Renal pelvis (tissue), 12 donors: ENCODE measurements around the gene STEAP4. TPM values are rescaled to one million over a fixed set of nuclear protein-coding genes. Genes with fewer than 3 reads are reported as not detected.

Experiments
- DNase-seq: peaks from one replicate; pipeline ENCODE4 v3.0.0-alpha.2; 2013
- long read RNA-seq, 16 experiments: transcript quantifications; one replicate each; lab custom pipeline, GENCODE V29; 2026
- polyA plus RNA-seq, 3 donors: library from polyadenylated mRNA; unstranded; fragments of 120-200 nt; gene quantifications; one replicate each; pipeline ENCODE4 v1.2.1, GENCODE V29; 2013; ENCODE audit not compliant: insufficient read length in 3 of 3

Gene STEAP4
- under 1 TPM; 0.14 to 0.19 (median 0.14) TPM for polyA plus RNA-seq
- long read RNA-seq, donor 1, result 0 reads
- long read RNA-seq, donor 2, result 0 reads
- long read RNA-seq, donor 3, result 0 reads
- long read RNA-seq, donor 4, result 0 reads
- long read RNA-seq, donor 5, result 0 reads
- long read RNA-seq, donor 6, result 0 reads
- long read RNA-seq, donor 7, result 0 reads
- long read RNA-seq, donor 8, result 0 reads
- long read RNA-seq, donor 9, result 0 reads
- long read RNA-seq, donor 10, full-length matches to known transcripts, result 1 of 1 reads
- long read RNA-seq, donor 10, partial matches to known transcripts, result 0 of 1 reads
- long read RNA-seq, donor 10, other reads (novel, unspliced or antisense), result 0 of 1 reads
- long read RNA-seq, donor 11, result 0 reads
- long read RNA-seq, donor 12, result 0 reads
- long read RNA-seq, donor 13, result 0 reads
- long read RNA-seq, donor 14, result 0 reads
- long read RNA-seq, donor 15, result 0 reads
- long read RNA-seq, donor 16, result 0 reads

DNA sequence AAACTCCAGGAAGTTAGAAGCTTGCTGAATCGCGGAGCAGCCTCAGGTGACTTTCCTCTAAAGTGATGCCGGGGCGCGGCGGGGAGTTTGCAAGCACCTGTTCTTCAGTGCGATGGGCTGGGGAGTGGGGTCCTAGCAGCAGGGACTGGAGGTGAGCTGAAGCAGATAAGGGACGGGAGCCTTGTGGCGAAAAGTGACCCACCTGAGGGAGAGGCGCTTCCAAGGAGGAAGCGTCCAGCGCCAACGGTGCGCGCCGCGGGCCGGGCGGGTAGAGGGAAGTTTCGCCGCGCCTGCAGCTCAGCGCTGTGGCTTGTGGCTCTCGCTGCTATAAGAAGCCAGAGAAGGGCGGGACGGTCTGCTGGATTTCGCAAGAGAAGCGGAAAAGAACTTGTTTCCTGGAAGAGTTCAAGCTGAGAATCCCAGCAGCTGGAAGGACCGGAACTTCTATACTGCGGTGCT, at the start of gene STEAP4:
TSS of gene STEAP4 (minus strand) at position 305 of the 459 bp plus-strand sequence. CDS start 22,625 bp downstream, outside the sequence.
- peak; percentile 46 for DNase-seq

DNA sequence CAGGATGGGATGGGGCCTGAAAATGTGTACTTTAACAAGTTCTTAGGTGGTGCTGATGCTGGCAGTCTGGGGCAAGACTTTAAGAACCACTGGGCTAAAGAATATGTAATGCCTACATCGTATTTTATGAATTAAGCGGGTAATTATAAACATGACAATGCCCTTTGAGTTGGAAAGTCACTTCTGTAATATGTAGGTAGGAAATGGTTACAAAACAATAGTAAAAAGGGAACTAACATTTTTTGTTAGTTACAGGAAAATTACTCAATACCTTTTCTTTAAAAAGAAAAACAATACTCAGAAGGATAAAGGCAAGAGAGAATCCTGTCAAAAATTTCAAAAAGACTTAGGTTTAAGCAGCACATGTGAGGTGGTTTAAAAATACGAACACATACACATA, 48.3 kb upstream of the STEAP4 start:
- no peak for DNase-seq

GRCh38 chr7:88350118-88350517, 43.4 kb upstream of the STEAP4 start:
- no peak for DNase-seq

- DNase-seq, result no peak
These were observed 40.8 kb upstream of the STEAP4 start for GRCh38 chr7:88347517-88347916.

DNA sequence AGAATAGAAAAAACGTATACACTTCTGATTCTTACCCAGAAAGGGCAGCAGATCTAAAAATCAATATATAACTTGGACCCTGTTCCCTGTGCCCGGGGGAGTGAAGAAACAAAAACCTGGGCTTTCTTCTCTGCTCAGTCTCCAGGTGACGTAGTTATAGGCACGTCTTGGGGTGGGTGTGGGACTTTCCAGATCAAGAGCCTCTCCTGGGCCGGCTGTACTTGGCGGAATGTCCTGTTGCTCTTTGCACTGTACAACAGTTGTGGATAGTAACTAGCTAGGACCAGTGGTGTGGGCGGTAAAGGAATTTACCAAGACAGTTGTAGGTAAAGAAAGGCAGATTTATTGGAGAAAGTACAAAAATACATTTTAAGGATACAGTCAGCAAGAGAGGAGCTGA, 40.4 kb upstream of the STEAP4 start:
- DNase-seq, result peak; percentile 38

DNA sequence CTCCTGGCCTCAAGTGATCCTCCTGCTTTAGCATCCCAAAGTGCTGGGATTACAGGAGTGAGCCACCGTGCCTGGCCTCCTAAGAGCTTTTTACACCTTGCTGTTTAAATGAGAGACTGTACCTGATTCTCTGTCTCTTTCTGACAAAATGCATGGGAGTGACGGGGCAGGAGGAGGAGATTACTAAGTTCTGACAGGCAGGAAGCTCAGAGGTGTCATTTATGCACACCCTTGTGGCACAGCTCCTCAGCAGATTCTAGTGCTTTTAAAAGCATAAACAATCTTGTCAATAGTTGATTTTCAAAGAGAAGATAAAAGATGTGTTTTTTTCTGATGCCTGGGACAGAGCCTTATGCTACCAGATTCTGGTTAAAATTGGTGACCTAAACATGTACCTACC, 39.7 kb upstream of the STEAP4 start:
- no peak for DNase-seq

- DNase-seq, result peak; percentile 58
These were observed 38.5 kb upstream of the STEAP4 start for GRCh38 chr7:88344956-88345832.

- DNase-seq, result no peak
These were observed 37.6 kb upstream of the STEAP4 start for GRCh38 chr7:88344271-88344670.

DNA sequence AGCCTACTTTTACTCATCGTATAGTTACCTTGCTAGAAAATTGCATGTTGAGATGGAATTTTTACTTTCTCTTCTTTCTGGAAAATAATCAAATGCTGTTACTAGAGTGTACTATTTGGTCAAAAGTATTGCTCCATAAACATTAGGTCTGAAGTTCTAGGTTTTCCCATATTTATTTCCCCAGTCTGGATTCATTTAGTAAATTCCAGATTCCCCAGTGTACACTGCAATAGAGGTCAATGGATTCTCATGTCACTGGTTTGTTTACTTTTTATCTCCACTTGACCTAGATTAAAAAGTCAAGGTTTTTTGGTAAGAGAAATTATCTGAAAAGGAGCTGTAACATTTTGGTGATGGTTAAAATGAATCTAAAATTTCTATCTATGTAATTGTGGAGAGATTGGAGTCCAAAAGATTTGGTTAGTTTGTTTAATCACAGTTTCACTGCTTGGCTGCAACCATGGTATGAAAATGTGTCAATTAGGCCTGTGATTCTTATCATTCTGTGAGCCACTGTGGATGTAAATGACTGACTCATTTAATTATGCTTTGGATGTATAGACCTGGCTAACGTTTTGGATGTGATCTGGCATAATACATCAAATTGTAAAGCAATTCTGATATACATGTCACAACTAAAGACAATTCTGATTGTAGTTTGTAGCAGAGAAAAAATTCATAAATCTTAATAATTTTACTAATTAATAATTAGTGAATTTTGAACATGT, 32.7 kb upstream of the STEAP4 start:
- no peak for DNase-seq

GRCh38 chr7:88338503-88338902, 31.8 kb upstream of the STEAP4 start:
- no peak for DNase-seq

- DNase-seq, result no peak
These were observed 30.9 kb upstream of the STEAP4 start for GRCh38 chr7:88337572-88337971.

GRCh38 chr7:88331322-88331721, 24.6 kb upstream of the STEAP4 start:
- DNase-seq, result no peak

- DNase-seq, result no peak
These were observed 23.1 kb upstream of the STEAP4 start for GRCh38 chr7:88329532-88330463.

DNA sequence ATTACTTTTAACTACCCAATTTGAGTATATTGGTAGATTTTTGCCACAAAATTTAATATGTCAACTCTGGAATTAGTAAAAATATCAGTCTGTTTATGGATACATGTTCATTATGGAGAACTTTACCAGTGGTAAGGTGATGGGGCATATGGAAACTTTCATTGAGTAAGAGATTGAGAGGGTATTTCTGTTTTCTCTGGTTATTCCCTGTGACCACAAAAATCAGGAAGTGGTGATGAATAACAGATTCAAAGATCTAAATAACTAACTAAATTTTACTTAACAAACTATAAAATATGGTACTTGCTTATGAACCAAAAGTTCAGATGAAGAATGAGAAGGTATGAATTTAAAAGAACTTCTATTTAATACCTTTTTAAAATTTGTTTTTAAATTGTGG, 22.1 kb upstream of the STEAP4 start:
- no peak for DNase-seq

DNA sequence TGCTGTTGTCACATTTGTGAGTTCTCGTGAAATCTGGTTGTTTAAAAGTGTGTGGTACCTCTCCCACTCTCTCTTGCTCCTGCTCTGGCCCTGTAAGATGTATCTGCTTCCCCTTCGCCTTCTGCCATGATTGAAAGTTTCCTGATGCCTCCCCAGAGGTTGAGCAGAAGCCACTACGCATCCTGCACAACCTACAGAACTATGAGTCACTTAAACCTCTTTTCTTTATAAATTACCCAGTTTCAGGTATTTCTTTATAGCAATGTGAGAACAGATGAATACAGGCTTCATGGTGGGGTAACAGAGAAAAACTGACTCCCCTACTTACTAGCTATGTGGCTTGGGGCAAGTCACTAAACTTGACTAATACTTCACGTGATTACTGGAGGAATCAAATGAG, 18.0 kb upstream of the STEAP4 start:
- no peak for DNase-seq

DNA sequence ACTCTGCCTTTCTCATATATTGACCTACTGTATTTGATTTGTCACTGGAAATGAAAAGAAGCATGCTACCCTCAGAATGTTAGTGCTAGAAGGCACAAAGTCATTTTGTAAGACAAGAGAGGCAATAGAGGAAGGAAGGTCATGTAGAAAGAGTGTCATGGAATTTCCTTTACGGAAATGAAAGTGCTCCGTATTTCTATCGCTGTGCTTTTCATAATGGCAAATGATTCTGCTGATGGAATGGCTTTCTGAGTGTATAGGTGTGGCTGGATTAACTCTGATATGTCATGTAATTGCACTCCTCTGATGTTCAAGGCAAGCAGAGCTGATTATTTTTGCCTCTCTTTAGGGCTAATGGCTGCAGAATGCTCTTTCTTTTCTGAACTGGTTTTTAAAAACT, 15.5 kb upstream of the STEAP4 start:
- no peak for DNase-seq

- no peak for DNase-seq
These were observed 15.0 kb upstream of the STEAP4 start for GRCh38 chr7:88321694-88322093.

DNA sequence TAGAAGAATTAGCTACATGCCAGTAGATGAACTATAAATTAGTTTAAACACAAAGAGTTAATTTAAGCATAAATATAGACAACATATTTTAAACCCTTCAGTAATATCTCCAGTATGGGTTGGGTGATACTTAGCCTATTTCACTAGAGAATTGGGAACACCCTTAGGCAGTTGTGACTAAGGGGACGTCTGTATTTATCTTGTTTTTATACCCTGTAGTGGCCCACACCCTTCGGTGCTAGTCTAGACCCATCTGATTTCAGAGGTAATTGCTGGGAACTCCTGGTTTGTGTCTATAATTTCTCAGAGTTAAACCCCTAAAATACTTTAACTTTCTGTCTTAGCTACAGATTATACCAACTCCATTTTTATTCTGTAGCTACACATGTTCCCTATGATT, 11.5 kb upstream of the STEAP4 start:
- DNase-seq, result no peak

DNA sequence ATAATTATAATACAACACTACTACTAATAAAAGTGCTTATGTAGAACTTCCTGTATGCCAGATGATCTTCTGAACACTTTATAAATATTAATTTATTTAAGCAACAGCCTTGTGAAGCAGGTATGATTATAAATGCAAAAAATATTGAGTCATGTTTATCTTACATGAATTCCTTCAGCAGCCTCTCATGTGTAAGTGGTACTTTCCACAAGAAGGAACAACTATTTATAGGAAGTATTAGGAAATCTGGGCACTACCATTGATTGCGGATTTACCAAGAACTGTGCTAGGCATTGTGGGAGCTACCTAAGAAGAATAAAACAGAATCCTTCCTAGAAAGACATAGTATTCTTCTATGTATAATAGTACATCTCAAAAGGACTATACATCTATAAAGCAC, 10.7 kb upstream of the STEAP4 start:
- no peak for DNase-seq

DNA sequence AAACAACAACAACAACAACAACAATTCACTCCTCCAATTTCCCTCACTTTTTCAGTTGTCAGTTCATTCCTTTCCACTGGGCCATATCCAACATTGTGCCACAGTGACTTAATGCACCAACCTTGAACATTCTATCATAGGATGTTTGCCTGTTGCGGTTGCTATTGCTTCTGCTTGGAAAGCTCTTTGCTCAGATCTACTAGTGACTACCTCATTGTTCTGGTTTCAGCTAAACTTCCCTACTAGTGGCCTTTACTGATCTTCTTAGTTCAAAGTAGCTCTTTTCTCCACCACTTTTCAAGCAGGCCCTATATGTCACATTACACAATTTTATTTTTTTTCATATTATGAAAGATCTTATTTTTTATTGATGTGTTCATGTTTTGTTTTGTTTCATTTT, 9.8 kb upstream of the STEAP4 start:
- DNase-seq, result no peak

DNA sequence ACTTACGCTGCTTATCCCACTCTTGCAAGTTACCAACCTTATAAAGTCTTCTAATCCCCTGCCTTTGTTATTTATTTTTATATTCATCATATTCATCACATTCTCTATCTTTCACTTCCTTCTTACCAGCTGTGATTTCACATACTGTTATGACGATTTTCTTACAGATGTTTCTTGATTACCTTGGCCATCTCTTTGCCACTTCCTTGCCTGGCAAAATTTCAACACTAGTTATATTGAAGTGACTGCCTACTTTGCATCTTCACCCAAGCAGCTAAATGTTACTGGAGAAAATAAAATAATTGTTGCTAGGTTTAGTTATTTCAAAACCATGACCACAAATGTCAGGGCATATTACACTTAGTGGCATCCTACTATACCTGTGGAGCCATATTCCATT, 8.8 kb upstream of the STEAP4 start:
- no peak for DNase-seq
